DMS 273 (cell line): ENCODE data around the gene METTL8.
"Not testable (repeated sequence)": the region's sequence is repeated elsewhere in the genome, so short reads cannot be mapped to it uniquely, and the experiment has no call there.

Source experiments
- DNase-seq: peaks from one replicate; lab custom pipeline; 2025; ENCODE audit not compliant: unreplicated experiment; lab: John Stamatoyannopoulos, UW

The METTL8 gene

GRCh38 chr2:171402906-171403580 lies 30.7 kb downstream of the METTL8 start:
- no peak for DNase-seq

GRCh38 chr2:171401947-171402346 lies 31.8 kb downstream of the METTL8 start:
- DNase-seq: no peak

GRCh38 chr2:171400395-171400794 lies 33.4 kb downstream of the METTL8 start:
- DNase-seq: no peak

GRCh38 chr2:171399292-171399691 lies 34.5 kb downstream of the METTL8 start:
- DNase-seq: no peak

- DNase-seq: no peak
These were observed 39.5 kb downstream of the METTL8 start for GRCh38 chr2:171394164-171394740.

GRCh38 chr2:171393487-171393886 lies 40.3 kb downstream of the METTL8 start:
- DNase-seq: no peak

GRCh38 chr2:171391532-171391931 lies 42.3 kb downstream of the METTL8 start:
- DNase-seq: no peak

GRCh38 chr2:171390941-171391516 lies 42.8 kb downstream of the METTL8 start:
- no peak for DNase-seq

GRCh38 chr2:171389780-171390179 lies 44.0 kb downstream of the METTL8 start:
- DNase-seq: no peak

GRCh38 chr2:171389325-171389724 lies 44.5 kb downstream of the METTL8 start:
- DNase-seq: no peak

- DNase-seq: no peak
These were observed 46.7 kb downstream of the METTL8 start for GRCh38 chr2:171387052-171387451.

GRCh38 chr2:171386627-171387026 lies 47.2 kb downstream of the METTL8 start:
- no peak for DNase-seq

- DNase-seq: no peak
These were observed 50.7 kb downstream of the METTL8 start for GRCh38 chr2:171383134-171383533.

- DNase-seq: not testable (repeated sequence)
These were observed 51.6 kb downstream of the METTL8 start for GRCh38 chr2:171382175-171382574.

- not testable (repeated sequence) for DNase-seq
These were observed 55.9 kb downstream of the METTL8 start for GRCh38 chr2:171377852-171378251.

- DNase-seq: no peak
These were observed 66.1 kb downstream of the METTL8 start for GRCh38 chr2:171367692-171368091.

GRCh38 chr2:171365778-171366177 lies 68.0 kb downstream of the METTL8 start:
- DNase-seq: no peak

- DNase-seq: no peak
These were observed 68.6 kb downstream of the METTL8 start for GRCh38 chr2:171365232-171365631.

GRCh38 chr2:171362396-171362795 lies 71.4 kb downstream of the METTL8 start:
- no peak for DNase-seq

GRCh38 chr2:171360905-171361304 lies 72.9 kb downstream of the METTL8 start:
- DNase-seq: no peak

- not testable (repeated sequence) for DNase-seq
These were observed 80.0 kb downstream of the METTL8 start for GRCh38 chr2:171353746-171354145.

GRCh38 chr2:171348056-171348455 lies 85.7 kb downstream of the METTL8 start:
- no peak for DNase-seq
